Muscle layer of colon (tissue), 2 donors: ENCODE results near the gene TAGLN2.
A peak's percentile ranks its signal among the peaks of the same experiment; 100 is the strongest.

Experiments
- H3K27ac ChIP-seq: one replicate; pipeline ENCODE4 v1.7.0; 2013; ENCODE audit warnings: low read depth, mild to moderate bottlenecking, low read length, moderate library complexity
- H3K27me3 ChIP-seq, 2 donors: one replicate each; pipeline ENCODE4 v1.7.0; 2013; ENCODE audit warnings: low read length in 2 of 2, mild to moderate bottlenecking in 2 of 2; ENCODE audit not compliant: insufficient read depth in 2 of 2, control insufficient read depth in 1 of 2
- H3K36me3 ChIP-seq: one replicate; pipeline ENCODE4 v1.7.0; 2013; ENCODE audit warnings: mild to moderate bottlenecking, low read length; ENCODE audit not compliant: insufficient read depth
- H3K4me1 ChIP-seq: one replicate; pipeline ENCODE4 v1.7.0; 2013; ENCODE audit warnings: mild to moderate bottlenecking, low read length; ENCODE audit not compliant: insufficient read depth
- H3K4me3 ChIP-seq, 2 donors: one replicate each; pipeline ENCODE4 v1.7.0; 2013; ENCODE audit warnings: low read length in 2 of 2, low read depth in 1 of 2, mild to moderate bottlenecking in 1 of 2, moderate library complexity in 1 of 2
- H3K9ac ChIP-seq: one replicate; pipeline ENCODE4 v1.7.0; 2013; ENCODE audit warnings: low read length
- H3K9me3 ChIP-seq: one replicate; pipeline ENCODE4 v1.7.0; 2013; ENCODE audit warnings: mild to moderate bottlenecking, low read length
- donor health status: abdominal sarcoma.
- donor health status: Adenocarcinoma of cecum.

The TAGLN2 gene

DNA sequence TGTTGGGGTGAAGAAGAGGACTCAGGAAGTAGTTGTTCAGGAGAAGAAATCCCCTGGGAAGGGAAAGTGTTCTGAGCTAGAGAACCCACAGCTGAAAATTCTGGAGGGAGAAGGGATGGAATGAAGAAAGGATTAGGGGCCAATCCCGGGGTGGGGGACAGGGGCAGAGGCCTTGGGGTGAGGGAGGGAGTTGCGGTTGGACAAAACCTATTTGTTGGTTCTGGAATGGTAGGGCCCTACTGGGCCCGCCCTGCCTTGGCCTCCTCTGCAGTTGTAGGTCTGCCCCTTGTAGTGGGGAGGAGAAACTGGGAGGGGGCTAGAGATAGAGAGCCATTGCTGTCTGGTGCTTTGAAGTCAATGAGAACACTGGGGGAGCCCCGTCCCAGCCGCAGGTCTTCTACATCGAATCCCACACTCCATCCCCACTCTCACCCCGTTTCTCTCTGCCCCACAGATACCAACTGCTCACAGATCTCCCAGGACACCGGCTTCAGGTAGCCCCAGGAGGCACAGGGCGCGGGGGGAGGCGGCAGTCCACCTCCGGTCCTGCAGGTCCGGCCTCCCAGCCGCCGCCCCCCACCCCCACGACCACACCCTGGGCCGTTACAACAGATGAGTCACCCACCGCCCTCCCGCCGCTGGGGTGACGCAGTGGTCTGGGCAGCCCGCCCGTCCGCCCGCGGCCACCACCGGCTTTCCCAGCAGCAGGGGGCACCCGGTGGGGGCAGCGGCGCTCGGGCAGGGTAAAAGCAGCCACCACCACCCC, 1.1 kb downstream of the TAGLN2 start:
- Histone ChIP-seq H3K27ac (peak overlapping the region; percentile 97), H3K9me3 (no peaks in the 10 kb centered on the region), H3K27me3 (no peaks in the 10 kb centered on the region), H3K4me1 (peaks cover 17% of the 10 kb centered on the region), H3K36me3 (peaks cover 15% of the 10 kb centered on the region), H3K9ac (peak overlapping the region; percentile 97), H3K4me3 (peak overlapping the region; percentile 76 to 97)

DNA sequence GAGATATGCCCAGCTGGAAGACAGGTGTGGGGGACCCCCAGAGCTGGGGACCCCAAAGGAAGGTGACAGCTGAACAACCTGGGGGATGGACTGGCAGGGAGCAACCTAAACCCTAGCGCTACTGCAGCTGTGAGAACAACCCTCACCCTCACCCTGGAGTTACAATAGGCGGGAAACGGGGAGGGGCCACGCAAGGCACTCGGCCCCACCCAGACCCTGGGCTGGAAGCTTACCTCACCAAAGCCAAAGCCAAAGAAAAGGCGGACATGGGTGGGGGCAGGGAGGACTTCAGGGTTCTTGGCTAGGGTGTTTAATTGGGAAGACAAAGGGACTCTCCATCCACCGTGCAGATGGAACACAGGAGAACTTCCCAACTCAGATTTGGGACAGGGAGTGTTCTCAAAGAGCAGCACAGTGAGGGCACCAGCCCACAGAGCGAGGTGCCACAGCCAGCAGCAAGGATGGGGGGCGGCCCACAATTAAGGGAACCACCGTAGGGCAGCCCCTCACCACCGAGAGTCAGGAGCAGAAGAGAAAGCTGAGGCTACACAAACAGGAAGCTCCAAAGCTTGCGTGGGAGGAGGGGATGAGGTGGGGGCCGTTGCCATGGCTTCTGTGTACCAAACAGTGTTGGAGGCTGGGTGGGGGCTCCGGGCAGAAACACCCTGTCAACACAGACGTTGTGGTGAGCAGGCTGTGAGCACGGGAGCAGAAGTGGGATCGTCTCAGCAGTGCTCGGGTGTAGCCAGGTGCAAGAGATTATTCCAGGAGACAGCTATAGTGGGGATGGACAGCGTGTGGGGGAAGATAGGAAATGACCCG, 1.9 kb downstream of the TAGLN2 start:
- Histone ChIP-seq H3K9ac (peak overlapping the region; percentile 97), H3K9me3 (no peaks in the 10 kb centered on the region), H3K36me3 (peaks cover 22% of the 10 kb centered on the region), H3K4me3 (peak overlapping the region; percentile 76 to 97), H3K4me1 (peaks cover 17% of the 10 kb centered on the region), H3K27me3 (no peaks in the 10 kb centered on the region), H3K27ac (peak overlapping the region; percentile 97)

GRCh38 chr1:159922511-159923202, 2.6 kb downstream of the TAGLN2 start:
- H3K27ac ChIP-seq, result peak overlapping the region; percentile 97
- peaks cover 30% of the 10 kb centered on the region for H3K36me3 ChIP-seq
- H3K9ac ChIP-seq, result peak overlapping the region; percentile 97
- H3K4me3 ChIP-seq, result peak overlapping the region; percentile 23 to 97
- no peaks in the 10 kb centered on the region for H3K27me3 ChIP-seq
- H3K9me3 ChIP-seq, result no peaks in the 10 kb centered on the region
- H3K4me1 ChIP-seq, result peaks cover 17% of the 10 kb centered on the region

DNA sequence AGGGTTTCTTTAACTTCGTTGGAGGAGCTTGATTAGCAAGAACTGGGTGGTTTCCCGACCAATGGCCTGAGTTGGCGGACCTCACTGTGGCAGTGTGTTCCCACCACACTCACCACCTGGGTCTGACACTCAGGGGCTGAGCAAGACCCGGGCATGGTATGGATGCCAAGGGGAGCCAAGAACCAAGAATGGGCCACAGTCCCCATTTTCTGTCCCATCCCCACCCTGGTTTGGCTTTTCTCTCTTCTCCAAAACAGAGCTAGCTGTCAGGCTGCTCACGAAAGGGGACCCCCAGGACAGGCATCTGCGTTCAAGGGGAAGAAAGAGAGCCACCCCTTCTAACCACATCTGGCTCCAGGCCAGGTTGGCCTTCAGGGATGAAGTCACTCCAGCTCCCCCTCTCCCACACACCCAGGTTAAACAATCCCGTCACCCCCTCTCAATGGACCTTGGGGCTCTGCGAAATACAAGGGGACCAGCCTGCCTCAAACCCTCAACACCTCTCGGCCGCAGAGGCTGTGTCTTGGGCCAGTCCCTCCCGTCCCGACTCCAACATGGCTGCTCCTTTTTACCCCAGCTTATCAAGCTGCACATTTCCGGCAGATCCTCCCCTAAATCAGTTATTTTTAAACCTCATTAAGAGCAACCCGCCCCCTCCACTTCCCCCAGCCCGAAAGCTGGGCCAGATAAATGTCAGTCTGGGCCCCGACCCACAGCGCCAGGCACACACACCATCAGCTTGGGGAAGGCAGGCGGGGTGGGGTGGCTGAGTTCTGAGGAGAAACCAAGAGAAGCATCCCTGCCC, 3.4 kb downstream of the TAGLN2 start:
- Histone ChIP-seq H3K4me1 (peaks cover 17% of the 10 kb centered on the region), H3K36me3 (peaks cover 32% of the 10 kb centered on the region), H3K4me3 (peak overlapping the region in 1 of 2 donors; percentile 49), H3K9me3 (no peaks in the 10 kb centered on the region), H3K27me3 (no peaks in the 10 kb centered on the region), H3K27ac (peak overlapping the region; percentile 97), H3K9ac (peak overlapping the region; percentile 97)

- Histone ChIP-seq H3K4me1 (peaks cover 16% of the 10 kb centered on the region), H3K4me3 (no peak overlapping the region)
These were observed 4.1 kb downstream of the TAGLN2 start for GRCh38 chr1:159921251-159921650.

GRCh38 chr1:159920651-159921050, 4.7 kb downstream of the TAGLN2 start:
- H3K9me3 ChIP-seq, result no peaks in the 10 kb centered on the region
- no peak overlapping the region for H3K9ac ChIP-seq
- H3K36me3 ChIP-seq, result peaks cover 32% of the 10 kb centered on the region
- H3K4me1 ChIP-seq, result peaks cover 16% of the 10 kb centered on the region
- peak overlapping the region; percentile 23 for H3K27ac ChIP-seq
- no peak overlapping the region for H3K4me3 ChIP-seq
- H3K27me3 ChIP-seq, result no peaks in the 10 kb centered on the region

More at GRCh38 chr1:159921251-159921650, 4.1 kb downstream of the TAGLN2 start:
- Histone ChIP-seq H3K9ac (no peak overlapping the region), H3K27ac (no peak overlapping the region), H3K36me3 (peaks cover 32% of the 10 kb centered on the region), H3K27me3 (no peaks in the 10 kb centered on the region), H3K9me3 (no peaks in the 10 kb centered on the region)

- Histone ChIP-seq H3K4me1 (peaks cover 16% of the 10 kb centered on the region), H3K9ac (no peak overlapping the region), H3K9me3 (no peaks in the 10 kb centered on the region), H3K27ac (no peak overlapping the region), H3K36me3 (peaks cover 32% of the 10 kb centered on the region), H3K4me3 (no peak overlapping the region), H3K27me3 (no peaks in the 10 kb centered on the region)
These were observed 5.1 kb downstream of the TAGLN2 start for GRCh38 chr1:159920202-159920601.

- H3K27me3 ChIP-seq, result no peaks in the 10 kb centered on the region
- H3K27ac ChIP-seq, result no peak overlapping the region
- H3K9me3 ChIP-seq, result no peaks in the 10 kb centered on the region
- peaks cover 32% of the 10 kb centered on the region for H3K36me3 ChIP-seq
- H3K4me3 ChIP-seq, result no peak overlapping the region
- peaks cover 16% of the 10 kb centered on the region for H3K4me1 ChIP-seq
- no peak overlapping the region for H3K9ac ChIP-seq
These were observed 6.0 kb downstream of the TAGLN2 start for GRCh38 chr1:159919236-159919865.

GRCh38 chr1:159918352-159919200, 6.7 kb downstream of the TAGLN2 start:
- no peak overlapping the region for H3K9ac ChIP-seq
- H3K4me3 ChIP-seq, result no peak overlapping the region
- no peaks in the 10 kb centered on the region for H3K9me3 ChIP-seq
- H3K27me3 ChIP-seq, result no peaks in the 10 kb centered on the region
- H3K36me3 ChIP-seq, result peaks cover 32% of the 10 kb centered on the region
- no peak overlapping the region for H3K27ac ChIP-seq
- peaks cover 11% of the 10 kb centered on the region for H3K4me1 ChIP-seq
